Vagina (tissue), 2 donors: ENCODE measurements around the gene PDZD4.

Experiments used
- CTCF ChIP-seq, 3 experiments: fragments of 450-650 bp in 2 of 3; fragments of 200-600 bp in 1 of 3; sonication (generic) in 1 of 3; IDR thresholded peaks; one replicate each; pipeline ENCODE4 v1.5.1; 2017 to 2019; ENCODE audit warnings: antibody characterized with exemption in 3 of 3, mild to moderate bottlenecking in 2 of 3, moderate library complexity in 2 of 3
- POLR2A ChIP-seq, 2 donors: fragments of 450-650 bp; IDR thresholded peaks; one replicate each; pipeline ENCODE4 v1.6.1; 2017; ENCODE audit warnings: antibody characterized with exemption in 2 of 2, mild to moderate bottlenecking in 2 of 2, moderate library complexity in 2 of 2

GRCh38 chrX:153829799-153830639 is at the start of gene PDZD4:
- no peak for TF ChIP-seq CTCF (IDR thresholded peaks at IDR 0.05)
- no peak for TF ChIP-seq POLR2A (IDR thresholded peaks at IDR 0.05)
